Motor neuron (in vitro differentiated cells): ENCODE measurements around the gene SDC3. TPM values are rescaled to one million over a fixed set of nuclear protein-coding genes. Genes with fewer than 3 reads are reported as not detected.

Experiments
- ATAC-seq, 8 experiments: fragments of 200-7000 bp; cut with Tn5 transposase; replicated peaks in 6 of 8; 2 replicates each; pipeline ENCODE4 v1.8.0; 2021; ENCODE audit warnings: mild to moderate bottlenecking in 8 of 8, moderate library complexity in 8 of 8
- H3K27ac ChIP-seq, 2 donors: fragments of 250-450 bp; sonication (Bioruptor Pico); 2 replicates each; pipeline ENCODE4 v1.9.0; 2021; ENCODE audit warnings: antibody characterized with exemption in 2 of 2, mild to moderate bottlenecking in 2 of 2, moderate library complexity in 1 of 2
- H3K4me1 ChIP-seq, 2 donors: fragments of 250-450 bp; sonication (Bioruptor Pico); replicated peaks in 1 of 2; 2 replicates each; pipeline ENCODE4 v1.6.1; 2021; ENCODE audit warnings: antibody characterized with exemption in 2 of 2, mild to moderate bottlenecking in 2 of 2, moderate library complexity in 1 of 2
- H3K4me3 ChIP-seq, 5 donors: fragments of 250-450 bp; sonication (Bioruptor Pico); 2 replicates each; pipeline ENCODE4 v1.9.0; 2021; ENCODE audit warnings: antibody characterized with exemption in 5 of 5, mild to moderate bottlenecking in 5 of 5, moderate library complexity in 4 of 5
- WGBS, 10 experiments: fragments of 450-650 bp; shearing (Covaris generic); methylation state at CpG; one replicate each; pipeline ENCODE4 v1.0.0; 2022; 5-methylcytosine and 5-hydroxymethylcytosine counted together
- in situ Hi-C, 9 experiments: fragments of 400-800 bp; cut with MboI; loops; one replicate each; pipeline ENCODE4 v1.15.0; 2021; ENCODE audit warnings: low sequenced_read_pairs in 9 of 9, low pct_unique_long_range_greater_than_20kb in 2 of 9; ENCODE audit not compliant: unreplicated experiment in 9 of 9
- total RNA-seq, 8 experiments: library from RNA; unstranded; fragments of 300-600 nt; gene quantifications; 2 replicates each; pipeline versions ENCODE4 v1.2.3 to v1.2.4, GENCODE V29; 2022

The SDC3 gene
- total RNA-seq, 8 experiments from 2014 or later, result 8.8 to 165 (median 76.0) TPM

GRCh38 chr1:30919025-30919881 is 10.7 kb upstream of the SDC3 start:
- Histone ChIP-seq H3K4me1 (no peaks in the 10 kb centered on the region), H3K4me3 (no peak overlapping the region), H3K27ac (no peak overlapping the region)
- in situ Hi-C loops, result loop anchor here in 5 of 9 experiments (10.0 kb wide), 4 partner anchors 114 to 194 kb away; partner anchors contain the start of gene MATN1 (in 1 of the 5)
- 0 to 100% (median 87%) methylated on average over 1 to 10 of the region's 10 CpGs; no CpG with 5 or more reads in 2 of the 10 experiments for WGBS, 10 experiments
- peak; percentile 34 to 73 (median 45) for ATAC-seq

GRCh38 chr1:30916296-30916695 is 7.7 kb upstream of the SDC3 start:
- WGBS, 10 experiments, result 80 to 100% (median 88%) methylated on average over 1 to 10 of the region's 12 CpGs; no CpG with 5 or more reads in 3 of the 10 experiments
- Histone ChIP-seq H3K4me1 (no peaks in the 10 kb centered on the region), H3K27ac (no peak overlapping the region), H3K4me3 (no peak overlapping the region)
- no peak for ATAC-seq
- in situ Hi-C loops, result loop anchor here in 5 of 9 experiments (10.0 kb wide), 4 partner anchors 111 to 191 kb away; partner anchors contain the start of gene MATN1 (in 1 of the 5)

GRCh38 chr1:30915491-30916230 is 7.1 kb upstream of the SDC3 start:
- no peak for ATAC-seq
- in situ Hi-C loops, result loop anchor here in 5 of 9 experiments (10.0 kb wide), 4 partner anchors 111 to 191 kb away; partner anchors contain the start of gene MATN1 (in 1 of the 5)
- Histone ChIP-seq H3K4me3 (no peak overlapping the region), H3K4me1 (peaks cover 2 to 5% of the 10 kb centered on the region in 2 donors), H3K27ac (no peak overlapping the region)
- WGBS, 10 experiments, result 90 to 100% (median 100%) methylated on average over 1 to 11 of the region's 13 CpGs; no CpG with 5 or more reads in 5 of the 10 experiments

GRCh38 chr1:30914931-30915330 is 6.4 kb upstream of the SDC3 start:
- 40 to 94% (median 78%) methylated on average over 2 to 3 of the region's 4 CpGs; no CpG with 5 or more reads in 5 of the 10 experiments for WGBS, 10 experiments
- Histone ChIP-seq H3K27ac (no peak overlapping the region), H3K4me3 (no peak overlapping the region), H3K4me1 (peaks cover 2 to 10% of the 10 kb centered on the region in 2 donors)
- in situ Hi-C loops, result loop anchor here (5.0 to 10.0 kb wide), 6 partner anchors 110 to 190 kb away; partner anchors contain the start of gene MATN1 (in 1 of the 9)
- no peak for ATAC-seq

- in situ Hi-C loops, result loop anchor here (5.0 to 10.0 kb wide), 6 partner anchors 110 to 190 kb away; partner anchors contain the start of gene MATN1 (in 1 of the 9)
- H3K27ac ChIP-seq, result no peak overlapping the region
- H3K4me3 ChIP-seq, result no peak overlapping the region
- ATAC-seq, result no peak
- WGBS, 10 experiments, result 59 to 100% (median 92%) methylated on average over 1 to 3 of the region's 3 CpGs; no CpG with 5 or more reads in 3 of the 10 experiments
- H3K4me1 ChIP-seq, result peaks cover 5 to 13% of the 10 kb centered on the region in 2 donors
Observed at GRCh38 chr1:30914587-30914922, 6.0 kb upstream of the SDC3 start.

- no peak for ATAC-seq
- Histone ChIP-seq H3K4me1 (peaks cover 13 to 22% of the 10 kb centered on the region in 2 donors), H3K27ac (no peak overlapping the region), H3K4me3 (no peak overlapping the region)
- 40 to 83% (median 72%) methylated on average over 1 to 5 of the region's 10 CpGs; no CpG with 5 or more reads in 7 of the 10 experiments for WGBS, 10 experiments
- in situ Hi-C loops, result loop anchor here (5.0 to 10.0 kb wide), 6 partner anchors 108 to 188 kb away; partner anchors contain the start of gene MATN1 (in 1 of the 9)
Observed at GRCh38 chr1:30912913-30913652, 4.5 kb upstream of the SDC3 start.

GRCh38 chr1:30912224-30912623 is 3.7 kb upstream of the SDC3 start:
- Histone ChIP-seq H3K4me1 (peaks cover 15 to 29% of the 10 kb centered on the region in 2 donors), H3K27ac (no peak overlapping the region), H3K4me3 (no peak overlapping the region)
- in situ Hi-C loops, result loop anchor here (5.0 to 10.0 kb wide), 6 partner anchors 107 to 187 kb away; partner anchors contain the start of gene MATN1 (in 1 of the 9)
- ATAC-seq, result no peak
- 75 to 100% (median 80%) methylated on average over 1 to 4 of the region's 6 CpGs; no CpG with 5 or more reads in 5 of the 10 experiments for WGBS, 10 experiments

GRCh38 chr1:30911059-30911954 is 2.7 kb upstream of the SDC3 start:
- Histone ChIP-seq H3K27ac (no peak overlapping the region), H3K4me3 (no peak overlapping the region), H3K4me1 (peaks cover 24 to 38% of the 10 kb centered on the region in 2 donors)
- in situ Hi-C loops, result loop anchor here (5.0 to 10.0 kb wide), 6 partner anchors 107 to 187 kb away; partner anchors contain the start of gene MATN1 (in 1 of the 9)
- peak; percentile 48 to 82 (median 61) for ATAC-seq
- WGBS, 10 experiments, result 33 to 67% (median 48%) methylated on average over 1 to 8 of the region's 9 CpGs; no CpG with 5 or more reads in 2 of the 10 experiments

GRCh38 chr1:30909365-30910068 is 959 bp upstream of the SDC3 start:
- Histone ChIP-seq H3K27ac (peak overlapping the region in 1 of 2 donors; percentile 93), H3K4me3 (peak overlapping the region in 4 of 5 donors; percentile 59 to 89 (median 72)), H3K4me1 (peaks cover 36 to 53% of the 10 kb centered on the region in 2 donors)
- no peak for ATAC-seq
- 20 to 94% (median 70%) methylated on average over 1 to 10 of the region's 14 CpGs; no CpG with 5 or more reads in 3 of the 10 experiments for WGBS, 10 experiments
- in situ Hi-C loops, result loop anchor here (5.0 to 10.0 kb wide), 6 partner anchors 105 to 185 kb away; partner anchors contain the start of gene MATN1 (in 1 of the 9)

GRCh38 chr1:30908316-30908695 is 252 bp downstream of the SDC3 start:
- Histone ChIP-seq H3K27ac (peak overlapping the region; percentile 83 to 93), H3K4me1 (peaks cover 39 to 66% of the 10 kb centered on the region in 2 donors), H3K4me3 (peak overlapping the region; percentile 59 to 98 (median 82))
- peak in 5 of 8 experiments; percentile 11 to 34 (median 22) for ATAC-seq
- in situ Hi-C loops, result no loop called here
- WGBS, 10 experiments, result 0% methylated on average over 5 of the region's 69 CpGs; no CpG with 5 or more reads in 9 of the 10 experiments
